Measurements from ENCODE around the gene RASA4B. TPM values are rescaled to one million over a fixed set of nuclear protein-coding genes. Genes with fewer than 3 reads are reported as not detected.
"Not testable (repeated sequence)": the region's sequence is repeated elsewhere in the genome, so short reads cannot be mapped to it uniquely, and the experiment has no call there.

Gene RASA4B
- polyA plus RNA-seq (ENCODE audit: insufficient read length in 3 of 3): 10 to 100 TPM; 16.9 to 26.1 (median 23.2) TPM
- long read RNA-seq, donor 1: 0 reads
- long read RNA-seq, donor 2, partial matches to known transcripts: 0 of 2 reads
- long read RNA-seq, donor 2, other reads (novel, unspliced or antisense): 0 of 2 reads
- long read RNA-seq, donor 3: 0 reads
- long read RNA-seq, donor 4, partial matches to known transcripts: 0 of 1 reads
- long read RNA-seq, donor 4, other reads (novel, unspliced or antisense): 0 of 1 reads
- long read RNA-seq, donor 5, partial matches to known transcripts: 5 of 11 reads
- long read RNA-seq, donor 5, other reads (novel, unspliced or antisense): 6 of 11 reads
- long read RNA-seq, donor 6: 0 reads
- long read RNA-seq, donor 7: 0 reads
- long read RNA-seq, donor 8: 0 reads
- long read RNA-seq, donor 9: 0 reads
- long read RNA-seq, donor 10, partial matches to known transcripts: 7 of 7 reads
- long read RNA-seq, donor 10, other reads (novel, unspliced or antisense): 0 of 7 reads
- long read RNA-seq, donor 11: 0 reads
- long read RNA-seq, donor 12: 0 reads
- long read RNA-seq, donor 13: 0 reads
- long read RNA-seq, donor 14, partial matches to known transcripts: 0 of 1 reads
- long read RNA-seq, donor 14, other reads (novel, unspliced or antisense): 0 of 1 reads
- long read RNA-seq, donor 15, partial matches to known transcripts: 0 of 1 reads
- long read RNA-seq, donor 15, other reads (novel, unspliced or antisense): 0 of 1 reads
- long read RNA-seq, donor 16: 0 reads

DNA sequence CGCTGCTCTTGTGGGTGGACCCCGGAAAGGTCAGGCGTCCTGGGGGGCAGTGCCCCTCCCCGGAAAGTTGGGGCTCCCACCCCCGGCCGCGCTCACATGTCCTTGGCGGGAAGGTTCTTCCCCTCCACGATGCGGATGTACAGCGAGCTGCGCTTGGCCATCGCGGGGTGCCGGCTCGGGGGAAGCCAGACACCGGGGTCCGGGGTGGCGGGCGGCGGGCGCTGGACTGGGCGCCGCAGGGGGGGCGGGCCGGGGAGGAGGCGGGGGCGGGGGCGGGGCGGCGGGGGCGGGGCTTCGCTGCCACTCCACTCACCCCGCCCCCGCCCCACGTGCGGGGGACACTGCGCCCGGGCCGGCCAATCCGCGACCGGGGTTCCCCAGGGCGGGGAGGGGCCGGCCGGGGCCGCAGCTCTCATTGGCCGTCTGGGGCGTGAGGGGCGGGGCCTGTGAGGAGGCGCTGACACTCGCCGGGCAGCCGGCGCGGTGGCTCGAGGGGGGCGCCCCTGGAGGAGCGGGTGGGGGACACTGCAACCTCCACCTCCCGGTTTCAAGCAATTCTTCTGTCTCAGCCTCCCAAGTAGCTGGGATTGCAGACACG lies at the start of gene RASA4B:
Gene RASA4B (minus strand): TSS at position 228 of the 598 bp plus-strand sequence. CDS start 67 bp downstream, at position 161.
- not testable (repeated sequence) for DNase-seq

DNA sequence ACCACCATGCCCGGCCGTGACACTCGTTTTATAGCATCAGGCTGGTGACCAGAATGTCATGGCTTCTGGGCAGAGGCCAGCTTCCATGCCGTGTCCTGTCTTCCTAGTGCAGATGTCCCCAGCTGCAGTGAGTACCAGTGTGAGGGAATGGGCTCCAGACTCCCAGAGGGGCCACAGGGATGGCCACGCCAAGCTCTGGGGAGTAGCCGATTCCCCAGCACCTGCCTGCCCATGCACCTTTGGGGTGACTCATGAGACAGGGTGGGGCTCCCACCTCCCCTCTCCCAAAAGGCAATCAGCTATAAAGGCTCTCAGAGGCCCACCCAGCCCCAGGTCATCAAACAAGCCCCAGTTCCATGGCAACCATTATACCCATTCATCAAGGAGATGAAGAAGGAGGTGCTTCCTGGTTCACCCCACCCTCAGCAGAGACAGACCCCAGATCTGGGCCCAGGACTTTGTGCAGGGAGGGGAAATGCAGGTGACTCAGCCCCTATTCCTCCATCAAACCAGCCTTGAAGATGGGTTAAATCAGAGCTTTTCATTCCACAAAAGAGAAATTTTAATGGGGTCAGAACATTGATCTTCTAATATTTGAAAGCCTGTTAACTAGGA lies 33.3 kb upstream of the RASA4B start, which contains the start of gene SPDYE2:
Gene SPDYE2 (plus strand): TSS at position 419 of the 615 bp plus-strand sequence. CDS start 2,030 bp downstream, outside the sequence.
- not testable (repeated sequence) for DNase-seq

DNA sequence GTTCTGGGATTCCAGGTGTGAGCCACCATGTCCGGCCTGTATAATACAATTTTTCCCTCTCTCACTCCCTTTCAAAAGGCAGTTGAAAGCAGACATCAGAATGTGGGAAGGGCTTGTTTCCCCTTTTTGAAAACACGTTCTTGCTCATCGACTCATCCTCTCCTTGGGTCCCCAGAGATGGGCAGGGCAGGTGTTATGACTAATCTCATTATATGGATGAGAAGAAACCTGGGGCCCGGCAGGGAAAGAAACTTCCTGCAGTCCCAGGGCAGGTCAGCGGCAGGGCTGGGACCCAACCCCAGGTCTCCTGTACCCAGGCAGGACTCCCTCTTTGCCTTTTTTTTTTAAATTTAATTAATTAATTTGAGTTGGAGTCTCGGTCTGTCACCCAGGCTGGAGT lies 28.8 kb upstream of the RASA4B start:
- not testable (repeated sequence) for DNase-seq

DNA sequence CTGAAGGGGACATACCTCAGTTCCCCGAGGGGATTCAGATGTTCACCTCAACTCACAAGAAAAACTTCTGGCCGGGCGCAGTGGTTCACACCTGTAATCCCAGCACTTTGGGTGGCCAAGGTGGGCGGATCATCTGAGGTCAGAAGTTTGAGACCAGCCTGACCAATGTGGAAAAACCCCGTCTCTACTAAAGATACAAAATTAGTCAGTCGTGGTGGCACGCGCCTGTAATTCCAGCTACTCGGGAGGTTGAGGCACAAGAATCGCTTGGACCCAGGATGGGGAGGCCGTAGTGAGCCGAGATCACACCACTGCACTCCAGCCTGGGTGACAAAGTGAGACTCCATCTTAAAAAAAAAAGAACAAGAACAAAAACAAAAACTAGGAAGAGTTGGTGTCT lies 27.7 kb upstream of the RASA4B start:
- not testable (repeated sequence) for DNase-seq

DNA sequence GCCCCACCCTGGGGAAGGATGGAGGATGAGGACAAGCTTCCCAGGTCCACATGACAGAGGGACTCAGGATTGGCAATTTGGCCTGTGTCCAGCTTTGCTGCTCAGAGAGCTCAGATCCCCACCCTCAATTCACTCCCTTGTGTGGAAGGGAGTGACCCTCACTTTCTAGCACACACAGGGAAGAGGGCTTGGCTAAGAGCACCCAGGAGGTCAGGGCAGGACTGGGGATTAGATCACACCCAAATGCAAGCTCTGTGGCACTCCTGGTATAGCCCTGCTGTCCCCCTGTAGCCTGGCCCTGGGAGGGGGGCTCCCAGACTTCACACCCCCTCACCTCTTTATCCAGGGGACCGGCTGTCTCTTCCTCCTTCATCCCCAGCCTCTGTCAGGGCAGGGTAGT lies 26.8 kb upstream of the RASA4B start:
- not testable (repeated sequence) for DNase-seq

DNA sequence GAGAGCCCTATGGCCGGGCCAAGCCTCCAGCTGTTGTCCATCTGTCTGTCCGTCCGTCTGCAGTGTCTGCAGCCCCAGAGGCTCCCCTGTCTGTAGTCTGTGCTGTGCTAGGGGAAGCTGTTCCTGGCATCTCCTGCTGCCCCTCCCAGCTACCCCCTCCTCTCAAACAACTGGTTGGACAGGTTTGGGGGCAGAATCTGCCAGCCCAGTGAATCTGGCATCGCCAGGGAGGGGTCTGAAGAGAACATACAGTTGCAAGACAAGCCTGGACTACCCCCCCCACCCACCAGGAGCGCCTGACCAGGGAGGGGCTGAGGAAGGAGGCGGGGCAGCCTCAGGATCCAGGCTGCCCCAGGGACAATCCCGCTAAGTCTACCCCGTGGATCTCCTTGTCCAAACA lies 26.0 kb upstream of the RASA4B start, which contains the start of gene UPK3BL2:
Gene UPK3BL2 (minus strand): TSS at position 101 of the 400 bp plus-strand sequence. CDS start 60 bp downstream, at position 41.
- not testable (repeated sequence) for DNase-seq

DNA sequence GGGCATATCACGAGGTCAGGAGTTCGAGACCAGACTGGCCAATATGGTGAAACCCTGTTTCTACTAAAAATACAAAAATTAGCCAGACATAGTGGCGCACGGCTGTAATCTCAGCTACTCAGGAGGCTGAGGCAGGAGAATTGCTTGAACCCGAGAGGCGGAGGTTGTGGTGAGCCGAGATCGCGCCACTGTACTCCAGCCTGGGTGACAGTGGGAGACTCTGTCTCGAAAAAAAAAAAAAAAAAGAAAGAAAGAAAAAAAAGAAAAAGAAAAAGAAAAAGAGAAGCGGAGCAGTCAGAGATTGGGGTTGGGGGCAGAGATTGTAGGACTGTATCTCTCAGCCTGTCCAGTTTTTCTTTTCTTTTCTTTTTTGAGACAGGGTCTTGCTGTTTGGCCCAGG lies 25.2 kb upstream of the RASA4B start:
- DNase-seq: not testable (repeated sequence)

DNA sequence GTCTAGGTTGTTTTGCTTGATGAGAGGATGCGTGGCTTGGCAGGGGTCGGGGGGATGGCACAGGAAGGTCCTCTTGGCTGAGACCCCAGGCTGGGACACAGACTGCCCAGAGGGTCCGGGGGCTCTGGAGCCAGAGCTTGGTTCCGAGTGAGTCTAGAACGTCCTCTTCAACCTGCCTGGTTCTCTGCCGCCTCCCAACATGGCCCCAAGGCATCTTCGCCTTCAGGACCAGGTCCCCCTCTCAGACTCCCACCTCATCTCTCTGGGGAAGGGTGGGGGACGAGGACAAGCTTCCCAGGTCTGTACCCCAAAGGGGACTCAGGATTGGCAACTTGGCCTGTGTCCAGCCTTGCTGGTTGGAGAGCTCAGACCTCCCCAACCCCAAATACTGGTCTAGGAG lies 24.5 kb upstream of the RASA4B start:
- DNase-seq: not testable (repeated sequence)

DNA sequence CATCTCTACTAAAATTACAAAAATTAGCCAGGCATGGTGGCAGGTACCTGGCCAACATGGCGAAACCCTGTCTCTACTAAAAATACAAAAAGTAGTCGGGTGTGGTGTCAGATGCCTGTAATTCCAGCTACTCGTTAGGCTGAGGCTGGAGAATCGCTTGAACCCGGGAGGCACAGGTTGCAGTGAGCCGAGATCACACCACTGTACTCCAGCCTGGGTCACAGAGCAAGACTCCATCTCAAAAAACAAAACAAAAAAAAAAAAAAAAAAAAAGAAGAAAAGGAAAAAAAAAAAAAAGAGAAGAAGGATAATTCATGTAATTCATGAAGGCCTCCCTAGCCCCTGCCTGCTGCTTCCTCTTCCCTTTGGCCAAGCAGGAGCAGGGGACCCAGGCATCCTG lies 23.0 kb upstream of the RASA4B start:
- DNase-seq: not testable (repeated sequence)

DNA sequence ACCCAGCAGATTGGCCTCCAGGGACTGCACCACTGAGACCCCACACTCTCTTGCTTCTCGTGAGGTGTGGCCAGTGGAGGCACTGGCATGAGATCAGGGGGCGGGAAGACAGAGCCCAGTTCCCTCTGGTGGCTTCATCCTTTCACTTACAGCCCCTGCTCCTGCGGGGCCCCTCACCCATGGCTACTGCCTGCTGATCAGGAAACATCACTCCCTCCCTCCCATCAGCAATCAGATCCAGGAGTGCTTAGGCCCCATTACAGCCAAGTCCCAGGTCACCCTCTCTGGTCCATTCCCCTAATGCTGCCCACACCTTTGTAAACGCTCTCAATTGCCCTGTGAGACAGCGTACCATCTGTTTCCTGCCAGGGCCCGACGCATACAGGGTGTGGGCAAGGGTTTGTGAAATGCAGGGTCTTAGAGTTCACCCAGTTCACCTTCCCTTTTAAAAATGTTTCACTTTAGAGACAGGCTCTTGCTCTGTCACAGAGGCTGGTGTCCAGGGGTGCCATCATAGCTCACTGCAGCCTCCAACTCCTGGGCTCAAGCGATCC lies 17.6 kb upstream of the RASA4B start:
- not testable (repeated sequence) for DNase-seq

DNA sequence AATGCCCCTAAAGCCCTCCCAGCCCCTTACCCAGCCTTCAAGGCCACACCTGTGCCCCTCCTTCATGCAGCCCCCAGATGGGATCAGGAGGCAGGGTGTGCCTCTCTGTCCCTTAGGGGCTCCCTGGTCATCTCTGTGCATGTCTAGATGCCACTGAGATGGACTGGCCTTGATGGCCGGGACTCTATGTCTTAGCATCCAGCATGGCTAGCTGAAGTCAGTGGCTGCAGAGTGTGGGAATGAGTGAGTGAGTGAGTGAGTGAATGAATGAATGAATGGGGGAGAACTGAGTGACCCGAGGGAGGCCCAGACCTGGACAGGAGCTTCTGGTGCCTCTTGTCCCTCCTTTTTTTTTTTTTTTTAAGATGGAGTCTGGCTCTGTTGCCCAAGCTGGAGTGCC lies 14.6 kb upstream of the RASA4B start:
- DNase-seq: not testable (repeated sequence)

DNA sequence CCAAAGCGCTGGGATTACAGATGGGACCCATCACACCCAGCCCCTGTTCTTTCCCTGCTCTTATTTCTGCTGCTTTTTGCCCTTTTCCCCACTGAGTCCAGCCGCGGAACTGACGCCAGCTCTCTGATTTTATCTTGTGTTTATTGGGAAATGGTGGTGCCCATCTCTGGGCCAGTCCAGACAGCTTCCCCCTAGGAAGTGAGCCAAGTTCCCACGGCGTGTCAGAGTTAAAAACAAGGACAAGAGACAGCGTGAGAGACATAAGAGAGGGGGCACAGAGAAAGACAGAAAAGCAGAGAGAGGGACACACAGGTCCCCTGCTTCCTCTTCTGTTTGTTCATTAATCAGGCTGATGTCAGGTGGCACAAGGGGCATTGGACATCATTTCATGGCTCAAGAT lies 14.0 kb upstream of the RASA4B start:
- not testable (repeated sequence) for DNase-seq

DNA sequence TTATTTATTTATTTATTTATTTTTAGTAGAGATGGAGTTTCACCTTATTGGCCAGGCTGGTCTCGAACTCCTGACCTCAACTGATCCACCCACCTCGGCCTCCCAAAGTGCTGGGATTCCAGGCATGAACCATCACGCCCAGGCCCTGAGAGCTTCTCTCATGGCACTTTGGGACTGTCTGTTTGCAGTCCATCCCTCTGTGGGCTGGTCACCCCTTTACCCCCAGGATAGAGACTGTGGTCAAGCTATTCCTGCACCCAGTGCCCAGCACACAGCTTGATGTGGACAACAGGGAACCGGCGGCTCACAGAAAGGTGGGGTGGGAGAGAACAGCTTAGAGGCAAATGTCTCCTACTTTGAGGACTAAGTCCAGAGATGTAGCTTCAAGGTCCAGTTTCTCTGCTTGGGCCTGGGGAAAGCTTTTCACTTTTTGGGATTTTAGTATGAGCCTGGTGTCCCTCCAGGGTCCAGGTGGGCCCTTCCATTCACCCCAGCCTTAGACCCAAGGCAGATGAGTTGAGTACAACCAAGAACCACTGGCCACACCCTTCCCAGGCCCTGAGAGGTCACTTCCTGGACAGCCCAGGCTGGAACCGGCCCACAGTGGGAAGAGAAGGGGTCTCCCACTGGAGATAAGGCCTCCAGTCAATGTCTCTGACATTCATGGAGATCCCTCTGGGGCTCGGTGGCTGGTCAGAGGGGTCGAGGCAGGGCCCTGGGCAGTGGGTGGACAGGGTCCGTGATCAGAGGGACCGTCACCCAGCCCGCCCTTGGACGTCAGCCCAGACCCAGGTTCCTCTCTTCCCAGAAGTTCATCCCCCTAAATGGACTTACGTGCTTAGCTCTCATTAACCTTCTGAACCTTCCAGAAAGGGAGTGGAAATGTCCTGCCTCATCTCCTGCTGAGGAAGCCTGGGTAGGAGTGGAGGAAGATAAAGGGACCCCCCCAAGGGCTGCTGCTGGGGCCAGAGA lies 10.5 kb upstream of the RASA4B start:
- not testable (repeated sequence) for DNase-seq

DNA sequence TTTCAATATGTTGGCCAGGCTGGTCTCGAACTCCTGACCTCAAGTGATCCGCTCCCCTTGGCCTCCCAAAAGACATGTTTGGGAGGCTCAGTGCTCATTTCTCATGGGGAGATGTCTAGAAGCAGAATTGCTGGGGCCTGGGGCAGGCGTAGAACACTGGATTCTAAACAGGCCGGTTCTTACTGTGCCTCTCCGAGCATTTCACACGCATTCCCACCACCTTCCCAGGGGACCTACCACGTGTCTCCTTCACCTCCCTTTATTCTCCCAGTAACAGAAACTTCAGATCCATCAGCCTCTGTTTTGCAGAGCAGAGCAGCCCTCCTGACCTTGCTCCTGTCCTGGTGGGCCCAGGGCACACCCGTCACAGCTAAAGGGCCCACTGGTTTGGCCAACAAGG lies 9.6 kb upstream of the RASA4B start:
- DNase-seq: not testable (repeated sequence)

DNA sequence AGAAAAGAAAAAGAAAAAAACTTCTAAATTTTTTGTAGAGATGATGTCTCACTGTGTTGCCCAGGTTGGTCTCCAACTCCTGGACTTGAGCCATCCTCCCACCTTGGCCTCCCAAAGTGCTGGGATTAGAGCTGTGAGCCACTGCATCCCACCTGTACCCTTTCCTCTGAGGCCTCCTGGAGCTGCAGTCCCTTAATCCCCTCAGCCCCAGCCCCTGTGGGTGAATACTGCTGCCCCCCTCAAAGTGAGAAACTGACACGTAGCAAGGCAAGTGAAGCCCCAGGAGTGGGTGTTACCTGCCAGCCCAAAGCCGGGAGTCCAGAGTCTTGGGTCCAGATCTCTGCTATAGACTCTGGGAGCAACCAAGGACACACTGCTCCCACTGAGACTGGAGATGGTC lies 7.2 kb upstream of the RASA4B start:
- DNase-seq: not testable (repeated sequence)

DNA sequence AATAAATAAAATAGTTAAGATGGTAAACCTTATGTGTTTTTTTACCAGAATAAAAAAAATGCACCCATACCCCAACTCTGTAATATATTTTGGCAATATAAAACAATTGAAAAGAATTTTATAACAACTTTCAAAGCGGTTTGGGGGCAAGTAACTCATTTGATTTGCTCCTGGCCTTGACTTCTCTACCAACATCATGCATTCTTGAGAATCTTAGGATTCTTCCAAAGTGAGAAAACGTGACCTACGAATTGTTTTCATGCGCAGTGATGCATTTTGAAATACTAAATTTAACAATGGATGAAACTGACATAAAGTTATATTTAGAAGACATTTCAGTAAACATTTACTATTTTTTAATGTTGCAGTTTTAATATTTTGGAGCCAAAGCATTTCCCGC lies 3.2 kb upstream of the RASA4B start:
- not testable (repeated sequence) for DNase-seq

DNA sequence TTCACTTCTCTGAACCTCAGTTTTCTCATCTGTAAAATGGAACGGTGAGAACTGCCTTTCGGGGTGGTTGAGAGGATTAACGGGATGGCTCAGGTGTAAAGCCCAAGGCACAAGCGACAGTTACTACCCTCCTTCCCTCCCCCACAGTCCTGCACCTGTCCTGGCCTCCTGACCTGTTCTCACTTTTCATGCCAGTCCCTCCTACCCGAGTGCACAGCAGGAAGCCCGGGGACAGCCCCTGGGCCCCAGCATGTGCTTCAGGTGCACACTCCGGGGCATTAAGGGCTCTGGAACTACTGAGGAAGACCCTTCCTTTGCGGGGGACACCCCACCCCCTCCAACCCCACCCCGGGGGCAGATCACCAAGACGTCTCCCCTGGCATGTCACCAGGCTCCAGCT lies 626 bp downstream of the RASA4B start:
- not testable (repeated sequence) for DNase-seq

DNA sequence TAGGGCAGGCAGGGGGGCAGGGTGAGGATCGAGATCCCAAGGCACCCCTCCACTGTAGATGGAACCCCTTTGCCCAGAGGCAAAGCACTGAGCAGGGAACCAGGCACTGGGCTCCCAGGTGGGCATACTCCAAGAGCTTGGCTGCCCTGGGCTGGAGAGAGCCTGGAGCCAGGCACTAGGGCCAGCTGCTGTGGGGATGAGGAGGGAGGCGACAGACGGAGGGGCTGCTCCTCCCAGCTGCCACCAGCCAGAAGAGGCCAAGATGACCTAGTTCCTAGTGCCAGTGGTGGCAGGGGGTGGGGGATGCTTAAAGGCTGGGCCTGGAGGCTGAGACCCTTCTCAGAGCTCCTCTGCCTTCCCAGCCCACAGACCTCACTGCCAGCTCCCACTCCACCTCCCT lies 1.7 kb downstream of the RASA4B start:
- not testable (repeated sequence) for DNase-seq

DNA sequence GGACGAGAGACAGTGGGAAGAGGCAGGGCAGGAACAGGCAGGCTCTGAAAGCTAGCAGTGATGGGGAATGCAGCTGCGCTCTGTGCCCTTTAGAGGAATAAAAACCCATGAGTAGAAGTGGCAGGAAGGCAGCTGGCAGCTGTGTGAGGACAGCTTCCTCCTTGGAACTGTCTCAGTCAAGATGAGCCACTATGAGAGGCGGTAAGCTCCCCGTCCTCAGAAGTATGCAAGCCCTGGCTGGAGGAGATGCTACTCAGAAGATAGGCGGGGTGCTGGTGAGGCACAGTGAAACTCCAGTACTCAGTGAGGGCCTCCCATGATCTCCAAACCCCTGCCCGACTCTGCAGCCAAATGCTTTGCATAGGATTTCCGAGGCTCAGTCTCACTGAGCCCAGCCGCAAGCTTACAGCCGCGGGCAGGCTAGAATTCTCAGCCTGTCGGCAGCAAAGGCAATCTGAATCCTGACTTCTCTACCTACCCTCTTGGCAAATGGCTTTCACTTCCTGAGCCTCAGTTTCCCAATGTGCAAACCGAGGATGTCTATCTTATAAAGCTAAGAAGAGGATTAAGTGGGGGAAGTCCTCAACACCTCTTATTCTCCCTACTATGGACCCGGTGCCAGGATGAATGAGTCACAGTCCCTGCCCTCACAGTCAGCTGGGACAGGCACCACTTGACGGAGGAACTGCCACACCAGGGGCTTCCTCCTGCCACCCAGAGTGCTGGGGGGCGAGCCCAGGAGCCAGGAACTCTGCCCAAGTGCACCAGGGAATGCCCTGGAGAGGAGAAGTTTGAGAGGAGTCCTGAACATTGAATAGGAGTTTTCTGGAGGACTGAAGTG lies 2.5 kb downstream of the RASA4B start:
- not testable (repeated sequence) for DNase-seq
